H1 (cell line): Measurements from ENCODE around the gene RASSF5. TPM values are rescaled to one million over a fixed set of nuclear protein-coding genes. Genes with fewer than 3 reads are reported as not detected.

ENCODE experiments used
- CTCF ChIA-PET: fragments of 300-600 bp; sonication (Branson Sonifier 250); formaldehyde crosslinking; loops from one replicate; lab custom pipeline; 2021; ENCODE audit not compliant: partially characterized antibody; lab: Charles Lee
- POLR2A ChIA-PET: fragments of 300-600 bp; sonication (Branson Sonifier 250); formaldehyde crosslinking; loops from one replicate; lab custom pipeline; 2021; ENCODE audit warnings: inconsistent platforms; ENCODE audit not compliant: partially characterized antibody; lab: Charles Lee
- DNase-seq, 2 experiments: peaks; one replicate each; pipeline versions ENCODE4 v3.0.0 to v3.0.0-alpha.2; 2010 to 2022; ENCODE audit warnings: low spot score in 2 of 2, low read depth in 1 of 2, mixed read lengths in 1 of 2
- FAIRE-seq: peaks from 2 replicates; lab custom pipeline; 2011; peaks lifted over from hg19 to GRCh38; lab: Jason Lieb, UNC
- H2AFZ ChIP-seq: 2 replicates; pipeline ENCODE4 v1.8.1; 2012; ENCODE audit warnings: low read length, inconsistent platforms
- H2AK5ac ChIP-seq: 2 replicates; pipeline ENCODE4 v1.6.1; 2013; ENCODE audit warnings: low read depth, low read length
- H2BK120ac ChIP-seq: replicated peaks from 2 replicates; pipeline ENCODE3; 2013; ENCODE audit warnings: low read depth, low read length, inconsistent platforms
- H2BK12ac ChIP-seq: 2 replicates; pipeline ENCODE4 v1.6.1; 2013; ENCODE audit warnings: low read depth, low read length
- H2BK15ac ChIP-seq: 2 replicates; pipeline ENCODE4 v1.6.1; 2013; ENCODE audit warnings: low read length
- H2BK20ac ChIP-seq: 2 replicates; pipeline ENCODE4 v1.6.1; 2013; ENCODE audit warnings: low read length
- H2BK5ac ChIP-seq: 2 replicates; pipeline ENCODE4 v1.6.1; 2013; ENCODE audit warnings: low read depth, low read length
- H3K14ac ChIP-seq: 2 replicates; pipeline ENCODE4 v1.6.1; 2013; ENCODE audit warnings: inconsistent platforms; ENCODE audit not compliant: insufficient read length
- H3K18ac ChIP-seq: 2 replicates; pipeline ENCODE4 v1.6.1; 2013; ENCODE audit warnings: low read length; ENCODE audit errors: extremely low read depth
- H3K23ac ChIP-seq: 2 replicates; pipeline ENCODE4 v1.6.1; 2013; ENCODE audit warnings: inconsistent platforms; ENCODE audit not compliant: insufficient read length
- H3K23me2 ChIP-seq: 2 replicates; pipeline ENCODE4 v1.6.1; 2013; ENCODE audit warnings: low read depth, low read length
- H3K27ac ChIP-seq: 2 replicates; pipeline ENCODE4 v1.6.1; 2011; ENCODE audit warnings: low read depth, low read length, inconsistent platforms
- H3K27me3 ChIP-seq, 4 experiments: replicated peaks in 1 of 4; 1 replicate in 1 of 4; 2 replicates in 3 of 4; pipeline versions ENCODE4 v1.6.1 to v1.8.1; 2011 to 2013; ENCODE audit warnings: low read length in 3 of 4, mild to moderate bottlenecking in 3 of 4, inconsistent platforms in 2 of 4, mixed read lengths in 2 of 4, moderate library complexity in 1 of 4; ENCODE audit not compliant: control insufficient read depth in 3 of 4, insufficient read depth in 3 of 4; ENCODE audit errors: extremely low read depth in 1 of 4
- H3K36me3 ChIP-seq, 4 experiments: 2 replicates each; pipeline versions ENCODE4 v1.6.1 to v1.8.1; 2011 to 2013; ENCODE audit warnings: mild to moderate bottlenecking in 4 of 4, low read length in 3 of 4, moderate library complexity in 2 of 4, control low read depth in 1 of 4, inconsistent platforms in 1 of 4; ENCODE audit not compliant: insufficient read depth in 4 of 4, control insufficient read depth in 2 of 4
- H3K4ac ChIP-seq: replicated peaks from 2 replicates; pipeline ENCODE3; 2013; ENCODE audit warnings: low read length, low read depth, mixed read lengths, inconsistent platforms; ENCODE audit not compliant: insufficient read length
- H3K4me1 ChIP-seq, 4 experiments: replicated peaks in 1 of 4; 1 replicate in 1 of 4; 2 replicates in 3 of 4; pipeline versions ENCODE4 v1.6.1 to v1.8.1; 2011 to 2013; ENCODE audit warnings: low read length in 3 of 4, inconsistent platforms in 2 of 4, mixed read lengths in 1 of 4; ENCODE audit not compliant: insufficient read depth in 4 of 4, control insufficient read depth in 3 of 4
- H3K4me2 ChIP-seq, 2 experiments: 2 replicates each; pipeline versions ENCODE4 v1.6.1 to v1.8.1; 2011 to 2013; ENCODE audit warnings: low read depth in 2 of 2, low read length in 2 of 2, control low read depth in 1 of 2, inconsistent platforms in 1 of 2, mild to moderate bottlenecking in 1 of 2; ENCODE audit not compliant: insufficient read depth in 1 of 2
- H3K4me3 ChIP-seq, 4 experiments: fragments of 200-600, 300-600 bp in 1 of 4; sonication (generic), shearing (Covaris generic), sonication (Bioruptor Twin) in 1 of 4; 2 replicates each; pipeline versions ENCODE4 v1.5.1 to v1.8.1; 2011 to 2016; ENCODE audit warnings: low read length in 4 of 4, low read depth in 3 of 4, control low read depth in 2 of 4, inconsistent platforms in 2 of 4, mild to moderate bottlenecking in 2 of 4, mixed read lengths in 1 of 4, moderate library complexity in 1 of 4; ENCODE audit not compliant: insufficient read depth in 2 of 4; ENCODE audit errors: extremely low read depth in 1 of 4
- H3K56ac ChIP-seq: replicated peaks from 2 replicates; pipeline ENCODE3; 2013; ENCODE audit warnings: low read depth, mild to moderate bottlenecking, mixed read lengths, low read length, inconsistent platforms; ENCODE audit not compliant: insufficient read length
- H3K79me1 ChIP-seq: 2 replicates; pipeline ENCODE4 v1.6.1; 2013; ENCODE audit warnings: low read depth, low read length, control low read depth
- H3K79me2 ChIP-seq, 2 experiments: 2 replicates each; pipeline versions ENCODE4 v1.6.1 to v1.8.1; 2012 to 2013; ENCODE audit warnings: low read length in 2 of 2, mild to moderate bottlenecking in 2 of 2, inconsistent platforms in 1 of 2; ENCODE audit not compliant: insufficient read depth in 2 of 2, control insufficient read depth in 1 of 2
- H3K9ac ChIP-seq, 4 experiments: replicated peaks in 1 of 4; 1 replicate in 1 of 4; 2 replicates in 3 of 4; pipeline versions ENCODE4 v1.6.1 to v1.8.1; 2011 to 2013; ENCODE audit warnings: low read depth in 3 of 4, low read length in 3 of 4, control low read depth in 2 of 4, mild to moderate bottlenecking in 2 of 4, moderate library complexity in 2 of 4, inconsistent platforms in 1 of 4; ENCODE audit errors: extremely low read depth in 1 of 4
- H3K9me3 ChIP-seq, 2 experiments: 2 replicates each; pipeline versions ENCODE4 v1.6.1 to v1.8.1; 2012 to 2013; ENCODE audit warnings: mild to moderate bottlenecking in 2 of 2, moderate library complexity in 2 of 2, control low read depth in 1 of 2, inconsistent platforms in 1 of 2, low read depth in 1 of 2, low read length in 1 of 2, mixed read lengths in 1 of 2; ENCODE audit not compliant: insufficient read depth in 2 of 2
- H4K20me1 ChIP-seq, 2 experiments: replicated peaks in 1 of 2; 2 replicates each; pipeline versions ENCODE3 to v1.8.1; 2011 to 2013; ENCODE audit warnings: inconsistent platforms in 2 of 2, low read length in 2 of 2, mild to moderate bottlenecking in 1 of 2; ENCODE audit not compliant: insufficient read depth in 2 of 2, control insufficient read depth in 1 of 2
- H4K5ac ChIP-seq: 2 replicates; pipeline ENCODE4 v1.6.1; 2013; ENCODE audit warnings: low read length, low read depth, mixed read lengths, inconsistent platforms; ENCODE audit not compliant: insufficient read length
- H4K8ac ChIP-seq: 2 replicates; pipeline ENCODE4 v1.8.0; 2013; ENCODE audit warnings: mild to moderate bottlenecking, moderate library complexity, low read length, inconsistent platforms; ENCODE audit not compliant: insufficient read depth; ENCODE audit errors: extremely low read depth
- H4K91ac ChIP-seq: replicated peaks from 2 replicates; pipeline ENCODE3; 2013; ENCODE audit warnings: low read length, mixed read lengths, inconsistent platforms; ENCODE audit not compliant: insufficient read length
- EZH2 ChIP-seq: fragments of 200-600 bp; sonication (generic); IDR thresholded peaks from 2 replicates; pipeline ENCODE4 v1.7.1; 2012; ENCODE audit warnings: low read depth, mild to moderate bottlenecking, moderate library complexity, low read length, inconsistent platforms; ENCODE audit not compliant: severe bottlenecking
- KDM5A ChIP-seq: fragments of 200-600 bp; IDR thresholded peaks from 2 replicates; pipeline ENCODE4 v1.7.1; 2012; ENCODE audit warnings: mild to moderate bottlenecking, low read length, inconsistent platforms, mixed read lengths
- POLR2AphosphoS5 ChIP-seq: IDR thresholded peaks from 2 replicates; pipeline ENCODE4 v1.6.1; 2011; ENCODE audit warnings: low read depth, low read length
- RAD21 ChIP-seq, 2 experiments: IDR thresholded peaks in 1 of 2; conservative IDR thresholded peaks in 1 of 2; 2 replicates each; pipeline ENCODE4 v1.6.1; 2011; ENCODE audit warnings: low read depth in 2 of 2, low read length in 2 of 2, improper control_type of control experiment in 1 of 2, inconsistent platforms in 1 of 2, mild to moderate bottlenecking in 1 of 2, moderate library complexity in 1 of 2
- SUZ12 ChIP-seq: fragments of 200-600 bp; sonication (generic); IDR thresholded peaks from 2 replicates; pipeline ENCODE4 v1.6.1; 2012; ENCODE audit warnings: mild to moderate bottlenecking, inconsistent platforms, low read length, moderate library complexity, mixed read lengths
- WGBS, 2 experiments: shearing (Covaris generic) in 1 of 2; methylation state at CpG; one replicate each; pipeline versions ENCODE4 v1.1.6 to v1.1.7; 2013 to 2015; ENCODE audit warnings: low lambda C conversion rate in 2 of 2, mixed read lengths in 2 of 2, inconsistent platforms in 1 of 2, low coverage in 1 of 2, missing lambda C conversion rate in 1 of 2; ENCODE audit not compliant: insufficient replicate concordance in 2 of 2, insufficient coverage in 1 of 2, insufficient read length in 1 of 2; ENCODE audit errors: extremely low coverage in 1 of 2, missing lambda C conversion rate in 1 of 2; 5-methylcytosine and 5-hydroxymethylcytosine counted together
- polyA plus RNA-seq, 7 experiments: library from polyadenylated mRNA; depleted of rRNA in 3 of 7; stranded (reverse) in 5 of 7; unstranded in 2 of 7; fragments of >200 nt in 5 of 7; fragments of 200-250 nt in 2 of 7; gene quantifications; 1 replicate in 5 of 7; 2 replicates in 1 of 7; 4 replicates in 1 of 7; pipeline versions ENCODE4 v1.2.1 to v1.2.3, GENCODE V29; 2011 to 2013; ENCODE audit warnings: missing spikeins in 2 of 7, mixed read lengths in 2 of 7
- total RNA-seq: library from RNA; stranded (reverse); fragmentation: NEBNext Ultra II Directional; extraction: Animal tissue kit (Norgen Biotek cat#: 25700); gene quantifications from 2 replicates; pipeline ENCODE4 v1.2.1, GENCODE V29; 2021

Gene RASSF5
- total and polyA plus RNA-seq, 2 of the 8 experiments (the other 6 are each of a cell fraction or from before 2014, with no cell fraction given), result 0.82 to 1.8 TPM

DNA sequence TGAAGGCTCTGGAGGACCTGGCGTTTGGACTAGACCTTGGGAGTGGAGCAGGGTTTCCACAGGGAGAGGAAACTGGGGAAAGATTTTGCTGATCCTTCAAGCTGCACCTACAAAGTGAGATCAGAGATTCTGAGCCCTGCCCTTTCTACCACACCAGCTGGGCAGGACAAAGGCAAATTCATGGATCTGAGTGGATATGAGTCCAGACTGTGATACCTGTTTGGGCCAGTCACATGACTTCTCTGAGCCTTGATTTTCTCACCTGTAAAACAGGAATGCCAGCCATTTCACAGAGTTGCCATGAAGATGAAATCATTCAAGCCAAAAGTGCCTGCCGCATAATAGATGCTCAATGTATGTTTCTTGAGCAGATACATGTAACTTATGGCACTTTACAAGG lies 4.9 kb upstream of the RASSF5 start:
- H4K91ac ChIP-seq, result no peak overlapping the region
- no peak overlapping the region for H3K4me3 ChIP-seq
- H2BK20ac ChIP-seq, result no peak overlapping the region
- no peak overlapping the region for H3K18ac ChIP-seq
- 95% methylated on average over 2 of the region's 2 CpGs; no CpG with 5 or more reads in 1 of the 2 experiments for WGBS, 2 experiments
- no peak for DNase-seq
- H2AFZ ChIP-seq, result no peak overlapping the region
- no peaks in the 10 kb centered on the region for H3K9me3 ChIP-seq
- no peak overlapping the region for H2BK5ac ChIP-seq
- H3K27me3 ChIP-seq, result peaks cover 12 to 27% (median 24%) of the 10 kb centered on the region in 4 experiments
- no peak overlapping the region for H3K4ac ChIP-seq
- H2BK15ac ChIP-seq, result no peak overlapping the region
- FAIRE-seq, result no peak
- no peak overlapping the region for H3K14ac ChIP-seq
- POLR2A ChIA-PET, result no interaction called here
- no peaks in the 10 kb centered on the region for H4K20me1 ChIP-seq
- H3K4me2 ChIP-seq, result no peak overlapping the region
- H4K5ac ChIP-seq, result no peak overlapping the region
- no peak overlapping the region for H3K23ac ChIP-seq
- H2BK12ac ChIP-seq, result no peak overlapping the region
- no peaks in the 10 kb centered on the region for H3K79me1 ChIP-seq
- H3K27ac ChIP-seq, result no peak overlapping the region
- no peak overlapping the region for H3K9ac ChIP-seq
- no peak overlapping the region for H2AK5ac ChIP-seq
- CTCF ChIA-PET, result interaction anchor here (0.6 to 13.3 kb wide), 8 partner anchors 10 to 397 kb away, joined by 3 to 167 read pairs (median 4); partner anchors contain the start of gene EIF2D
- H3K36me3 ChIP-seq, result no peaks in the 10 kb centered on the region
- peaks cover 0 to 5% (median 2%) of the 10 kb centered on the region in 4 experiments; a peak in 3 of 7 replicates for H3K4me1 ChIP-seq
- no peaks in the 10 kb centered on the region for H3K79me2 ChIP-seq
- H4K8ac ChIP-seq, result no peak overlapping the region
- no peak overlapping the region for H3K56ac ChIP-seq
- H2BK120ac ChIP-seq, result no peak overlapping the region
- H3K23me2 ChIP-seq, result peaks cover 4% of the 10 kb centered on the region; the same call in 1 of the 2 replicates
- TF ChIP-seq RAD21 (IDR thresholded peaks at IDR 0.05 in 1 of 2, conservative IDR thresholded peaks at IDR 0.05 in 1 of 2; ENCODE audit: low read depth in 2 of 2, low read length in 2 of 2) (no peak), POLR2AphosphoS5 (no peak), SUZ12 (no peak), EZH2 (no peak), KDM5A (no peak)
